ENCODE data around the gene IRGQ.
"Not testable (repeated sequence)": the region's sequence is repeated elsewhere in the genome, so short reads cannot be mapped to it uniquely, and the experiment has no call there.

Gene IRGQ

GRCh38 chr19:43624933-43625332 lies 29.0 kb upstream of the IRGQ start:
- DNase-seq (ENCODE audit: low read depth, low spot score): peak; percentile 69

- DNase-seq (ENCODE audit: low read depth, low spot score): peak; percentile 15
Observed at GRCh38 chr19:43623889-43624670, 28.1 kb upstream of the IRGQ start.

- no peak for DNase-seq (ENCODE audit: low read depth, low spot score)
Observed at GRCh38 chr19:43622956-43623355, 27.0 kb upstream of the IRGQ start.

GRCh38 chr19:43622070-43622469 lies 26.1 kb upstream of the IRGQ start:
- no peak for DNase-seq (ENCODE audit: low read depth, low spot score)

- DNase-seq (ENCODE audit: low read depth, low spot score): no peak
Observed at GRCh38 chr19:43620061-43621001, 24.4 kb upstream of the IRGQ start.

- DNase-seq (ENCODE audit: low read depth, low spot score): peak; percentile 84
Observed at GRCh38 chr19:43619262-43620060, 23.5 kb upstream of the IRGQ start, which contains the start of gene ZNF428. TSS of gene ZNF428 (minus strand) at chr19:43619629. CDS start at chr19:43614304, 5,325 bp downstream.

- no peak for DNase-seq (ENCODE audit: low read depth, low spot score)
Observed at GRCh38 chr19:43618921-43619261, 23.0 kb upstream of the IRGQ start.

- DNase-seq (ENCODE audit: low read depth, low spot score): no peak
Observed at GRCh38 chr19:43616954-43617353, 21.0 kb upstream of the IRGQ start.

- DNase-seq (ENCODE audit: low read depth, low spot score): no peak
Observed at GRCh38 chr19:43616306-43616705, 20.4 kb upstream of the IRGQ start.

- DNase-seq (ENCODE audit: low read depth, low spot score): no peak
Observed at GRCh38 chr19:43612374-43612773, 16.4 kb upstream of the IRGQ start.

GRCh38 chr19:43611788-43612187 lies 15.9 kb upstream of the IRGQ start, which contains the start of gene SRRM5:
TSS of gene SRRM5 (plus strand) at chr19:43612088. CDS start at chr19:43612122, 34 bp downstream.
- DNase-seq (ENCODE audit: low read depth, low spot score): no peak

GRCh38 chr19:43610493-43610892 lies 14.6 kb upstream of the IRGQ start:
- no peak for DNase-seq (ENCODE audit: low read depth, low spot score)

- no peak for DNase-seq (ENCODE audit: low read depth, low spot score)
Observed at GRCh38 chr19:43609872-43610271, 13.9 kb upstream of the IRGQ start.

GRCh38 chr19:43607238-43608205 lies 11.6 kb upstream of the IRGQ start:
- DNase-seq (ENCODE audit: low read depth, low spot score): no peak

GRCh38 chr19:43606569-43607229 lies 10.8 kb upstream of the IRGQ start:
- no peak for DNase-seq (ENCODE audit: low read depth, low spot score)

GRCh38 chr19:43605875-43606568 lies 10.1 kb upstream of the IRGQ start:
- DNase-seq (ENCODE audit: low read depth, low spot score): no peak

GRCh38 chr19:43600326-43600725 lies 4.4 kb upstream of the IRGQ start:
- not testable (repeated sequence) for DNase-seq (ENCODE audit: low read depth, low spot score)

GRCh38 chr19:43599635-43600295 lies 3.8 kb upstream of the IRGQ start:
- DNase-seq (ENCODE audit: low read depth, low spot score): no peak
